Measurements from ENCODE around the gene PEX5. TPM values are rescaled to one million over a fixed set of nuclear protein-coding genes. Genes with fewer than 3 reads are reported as not detected.

The PEX5 gene
- total RNA-seq, 1 donor from 2014 or later, result 21.5 TPM

DNA sequence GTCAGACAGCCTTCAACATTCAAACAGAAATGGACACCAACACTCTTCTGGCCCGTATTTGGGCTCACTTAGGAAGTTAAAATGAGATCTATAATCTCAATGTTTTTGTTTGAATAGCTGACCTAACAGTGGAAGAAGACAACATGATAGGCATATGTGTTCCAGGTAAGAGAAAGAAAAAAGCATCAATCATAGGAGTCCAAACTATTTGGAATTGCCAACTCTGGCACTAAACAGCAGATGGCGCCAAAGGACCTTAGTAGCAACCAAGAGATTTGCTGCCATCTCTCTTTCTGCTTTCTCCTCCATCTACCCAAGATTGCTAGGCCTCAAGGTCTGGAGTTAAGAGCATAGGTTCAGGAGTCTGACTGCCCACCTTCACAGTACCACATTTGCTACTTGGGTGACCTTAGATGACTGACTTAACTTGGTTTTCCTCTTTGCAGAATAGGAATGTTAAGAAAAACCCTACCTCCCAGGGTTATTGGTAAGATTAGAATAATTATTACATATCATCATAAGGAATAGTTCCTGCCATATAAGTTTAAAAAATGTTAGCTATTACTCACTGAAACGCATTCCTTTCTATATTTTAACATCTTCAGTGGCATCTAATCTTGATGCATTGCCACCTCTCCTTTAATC, 30.2 kb downstream of the PEX5 start:
- Mint-ChIP-seq H3K27me3 (ENCODE audit: low read depth, unreplicated experiment) (no peaks in the 10 kb centered on the region), H3K9me3 (ENCODE audit: unreplicated experiment) (no peaks in the 10 kb centered on the region), H3K4me3 (ENCODE audit: unreplicated experiment) (no peak overlapping the region), H3K27ac (ENCODE audit: unreplicated experiment) (no peak overlapping the region), H3K36me3 (ENCODE audit: low read depth, unreplicated experiment) (no peaks in the 10 kb centered on the region), H3K4me1 (ENCODE audit: low read depth, unreplicated experiment) (no peaks in the 10 kb centered on the region)
- FAIRE-seq, result peak; percentile 81
- Histone ChIP-seq H3K27ac (ENCODE audit: low read depth, low read length) (no peak overlapping the region), H3K36me3 (ENCODE audit: insufficient read depth, low read length) (no peaks in the 10 kb centered on the region), H3K79me2 (ENCODE audit: insufficient read depth, low read length) (no peaks in the 10 kb centered on the region), H3K4me3 (ENCODE audit: insufficient read depth, low read depth, low read length) (no peak overlapping the region), H3K27me3 (ENCODE audit: insufficient read depth, low read length) (no peaks in the 10 kb centered on the region), H2AFZ (ENCODE audit: low read depth, low read length) (no peak overlapping the region), H3K9ac (ENCODE audit: low read length) (no peak overlapping the region), H3K4me1 (ENCODE audit: insufficient read depth, low read length) (no peaks in the 10 kb centered on the region), H4K20me1 (ENCODE audit: insufficient read depth, low read length) (no peaks in the 10 kb centered on the region), H3K9me3 (ENCODE audit: insufficient read depth, low read depth, low read length) (no peaks in the 10 kb centered on the region), H3K4me2 (ENCODE audit: low read length) (no peak overlapping the region)
- peak; percentile 54 for DNase-seq (ENCODE audit: low read depth)
- no peak for TF ChIP-seq EZH2 (IDR thresholded peaks at IDR 0.05; ENCODE audit: insufficient read depth, low read length)
- TF ChIP-seq, protein P1, sequence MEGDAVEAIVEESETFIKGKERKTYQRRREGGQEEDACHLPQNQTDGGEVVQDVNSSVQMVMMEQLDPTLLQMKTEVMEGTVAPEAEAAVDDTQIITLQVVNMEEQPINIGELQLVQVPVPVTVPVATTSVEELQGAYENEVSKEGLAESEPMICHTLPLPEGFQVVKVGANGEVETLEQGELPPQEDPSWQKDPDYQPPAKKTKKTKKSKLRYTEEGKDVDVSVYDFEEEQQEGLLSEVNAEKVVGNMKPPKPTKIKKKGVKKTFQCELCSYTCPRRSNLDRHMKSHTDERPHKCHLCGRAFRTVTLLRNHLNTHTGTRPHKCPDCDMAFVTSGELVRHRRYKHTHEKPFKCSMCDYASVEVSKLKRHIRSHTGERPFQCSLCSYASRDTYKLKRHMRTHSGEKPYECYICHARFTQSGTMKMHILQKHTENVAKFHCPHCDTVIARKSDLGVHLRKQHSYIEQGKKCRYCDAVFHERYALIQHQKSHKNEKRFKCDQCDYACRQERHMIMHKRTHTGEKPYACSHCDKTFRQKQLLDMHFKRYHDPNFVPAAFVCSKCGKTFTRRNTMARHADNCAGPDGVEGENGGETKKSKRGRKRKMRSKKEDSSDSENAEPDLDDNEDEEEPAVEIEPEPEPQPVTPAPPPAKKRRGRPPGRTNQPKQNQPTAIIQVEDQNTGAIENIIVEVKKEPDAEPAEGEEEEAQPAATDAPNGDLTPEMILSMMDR (IDR thresholded peaks at IDR 0.05; ENCODE audit: insufficient read depth, low read depth, low read length), result peak; percentile 96

DNA sequence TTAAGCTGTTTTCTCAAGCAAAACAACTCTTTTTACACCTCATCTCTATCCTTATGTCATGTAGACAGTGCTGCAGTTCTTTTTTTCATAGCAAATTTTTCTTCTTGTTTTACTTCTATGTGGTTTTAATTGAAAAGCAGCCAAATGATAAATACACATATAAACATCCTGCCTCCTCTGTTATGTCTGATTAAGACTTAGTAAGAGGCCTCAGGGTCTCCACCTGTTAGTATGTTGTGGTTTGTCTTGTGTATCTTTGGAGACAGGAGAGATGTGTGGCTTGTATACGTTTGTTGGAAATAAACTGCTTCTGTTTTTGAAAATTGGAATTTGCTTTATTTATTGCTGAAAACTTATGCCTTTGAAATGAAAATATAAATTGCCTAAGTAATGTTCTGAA, 32.0 kb downstream of the PEX5 start:
- DNase-seq (ENCODE audit: low read depth) (no peak), FAIRE-seq (no peak)
- no peaks in the 10 kb centered on the region for H3K9me3 ChIP-seq (ENCODE audit: insufficient read depth, low read depth, low read length)
- H3K36me3 ChIP-seq (ENCODE audit: insufficient read depth, low read length), result no peaks in the 10 kb centered on the region
- no peaks in the 10 kb centered on the region for H3K4me1 Mint-ChIP-seq (ENCODE audit: low read depth, unreplicated experiment)
- H3K4me3 Mint-ChIP-seq (ENCODE audit: unreplicated experiment), result no peak overlapping the region
- H3K79me2 ChIP-seq (ENCODE audit: insufficient read depth, low read length), result no peaks in the 10 kb centered on the region
- H3K27ac ChIP-seq (ENCODE audit: low read depth, low read length), result no peak overlapping the region
- H3K4me1 ChIP-seq (ENCODE audit: insufficient read depth, low read length), result no peaks in the 10 kb centered on the region
- H4K20me1 ChIP-seq (ENCODE audit: insufficient read depth, low read length), result no peaks in the 10 kb centered on the region
- H3K9me3 Mint-ChIP-seq (ENCODE audit: unreplicated experiment), result peaks cover 2% of the 10 kb centered on the region
- no peaks in the 10 kb centered on the region for H3K36me3 Mint-ChIP-seq (ENCODE audit: low read depth, unreplicated experiment)
- H3K27ac Mint-ChIP-seq (ENCODE audit: unreplicated experiment), result no peak overlapping the region
- no peak overlapping the region for H3K4me2 ChIP-seq (ENCODE audit: low read length)
- no peak overlapping the region for H3K9ac ChIP-seq (ENCODE audit: low read length)
- no peak overlapping the region for H3K4me3 ChIP-seq (ENCODE audit: insufficient read depth, low read depth, low read length)
- no peaks in the 10 kb centered on the region for H3K27me3 ChIP-seq (ENCODE audit: insufficient read depth, low read length)
- TF ChIP-seq, protein P1 (IDR thresholded peaks at IDR 0.05; ENCODE audit: insufficient read depth, low read depth, low read length), result no peak
- TF ChIP-seq EZH2 (IDR thresholded peaks at IDR 0.05; ENCODE audit: insufficient read depth, low read length), result no peak
- H2AFZ ChIP-seq (ENCODE audit: low read depth, low read length), result no peak overlapping the region
- H3K27me3 Mint-ChIP-seq (ENCODE audit: low read depth, unreplicated experiment), result no peaks in the 10 kb centered on the region

DNA sequence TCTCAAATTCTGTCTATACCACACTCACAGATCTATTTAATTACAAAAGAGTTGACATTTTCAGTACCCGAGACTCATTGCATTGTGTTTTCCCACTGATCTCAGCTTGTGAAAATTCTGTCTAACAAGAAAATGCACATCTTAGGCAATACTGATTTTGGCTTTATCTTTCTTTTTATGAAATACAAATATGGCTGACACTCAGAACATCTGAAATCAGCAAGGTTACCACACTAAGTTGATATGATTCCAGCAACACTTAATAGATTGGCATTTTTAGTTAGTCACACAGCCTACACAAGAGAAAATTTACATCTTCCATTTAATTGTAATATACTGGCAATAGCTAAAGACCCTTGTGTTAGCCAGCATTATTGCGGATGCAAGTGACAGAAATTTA, 40.3 kb downstream of the PEX5 start:
- no peak for FAIRE-seq
- Histone ChIP-seq H3K9ac (ENCODE audit: low read length) (no peak overlapping the region), H4K20me1 (ENCODE audit: insufficient read depth, low read length) (no peaks in the 10 kb centered on the region), H3K4me2 (ENCODE audit: low read length) (no peak overlapping the region), H3K36me3 (ENCODE audit: insufficient read depth, low read length) (no peaks in the 10 kb centered on the region), H3K27me3 (ENCODE audit: insufficient read depth, low read length) (no peaks in the 10 kb centered on the region), H3K4me1 (ENCODE audit: insufficient read depth, low read length) (no peaks in the 10 kb centered on the region), H3K4me3 (ENCODE audit: insufficient read depth, low read depth, low read length) (no peak overlapping the region), H3K79me2 (ENCODE audit: insufficient read depth, low read length) (no peaks in the 10 kb centered on the region), H2AFZ (ENCODE audit: low read depth, low read length) (no peak overlapping the region), H3K27ac (ENCODE audit: low read depth, low read length) (no peak overlapping the region), H3K9me3 (ENCODE audit: insufficient read depth, low read depth, low read length) (no peaks in the 10 kb centered on the region)
- H3K4me3 Mint-ChIP-seq (ENCODE audit: unreplicated experiment), result no peak overlapping the region
- TF ChIP-seq, protein P1 (IDR thresholded peaks at IDR 0.05; ENCODE audit: insufficient read depth, low read depth, low read length), result no peak
- no peak for TF ChIP-seq EZH2 (IDR thresholded peaks at IDR 0.05; ENCODE audit: insufficient read depth, low read length)
- DNase-seq (ENCODE audit: low read depth), result no peak
- H3K36me3 Mint-ChIP-seq (ENCODE audit: low read depth, unreplicated experiment), result no peaks in the 10 kb centered on the region
- H3K27me3 Mint-ChIP-seq (ENCODE audit: low read depth, unreplicated experiment), result peaks cover 5% of the 10 kb centered on the region
- H3K4me1 Mint-ChIP-seq (ENCODE audit: low read depth, unreplicated experiment), result no peaks in the 10 kb centered on the region
- no peak overlapping the region for H3K27ac Mint-ChIP-seq (ENCODE audit: unreplicated experiment)
- H3K9me3 Mint-ChIP-seq (ENCODE audit: unreplicated experiment), result peaks cover 4% of the 10 kb centered on the region
